Measurements from ENCODE around the gene RNU7-1.
"Not testable (repeated sequence)": the region's sequence is repeated elsewhere in the genome, so short reads cannot be mapped to it uniquely, and the experiment has no call there.

RNU7-1 gene

DNA sequence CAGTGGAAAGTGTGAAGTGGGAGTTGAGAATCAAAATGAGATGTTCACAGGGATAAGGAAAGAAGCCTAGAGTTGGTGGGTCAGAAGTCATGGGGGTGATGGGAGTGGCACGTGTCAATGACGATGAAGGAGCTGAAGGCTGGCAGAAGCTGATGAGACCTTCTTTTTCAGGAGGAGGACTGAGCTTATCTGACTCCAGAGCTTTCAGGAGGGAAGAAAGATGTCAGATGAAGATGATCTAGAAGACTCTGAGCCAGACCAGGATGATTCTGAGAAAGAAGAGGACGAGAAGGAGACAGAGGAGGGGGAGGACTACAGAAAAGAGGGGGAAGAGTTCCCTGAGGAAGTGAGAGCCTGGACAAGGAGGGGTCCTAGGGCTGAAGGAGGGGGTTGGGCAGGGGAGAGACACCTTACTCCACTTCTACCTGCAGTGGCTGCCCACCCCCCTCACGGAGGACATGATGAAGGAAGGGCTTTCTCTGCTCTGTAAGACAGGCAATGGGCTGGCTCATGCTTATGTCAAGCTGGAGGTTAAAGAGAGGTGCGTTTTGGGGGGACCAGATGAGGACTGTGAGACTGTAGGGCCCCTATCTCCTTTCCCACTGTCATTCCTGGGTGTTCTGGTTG is 38.1 kb upstream of the RNU7-1 start:
- no peak for DNase-seq (ENCODE audit: low spot score)
- Histone ChIP-seq H3K79me1 (ENCODE audit: low read depth, low read length) (peaks cover 1% of the 10 kb centered on the region), H3K18ac (ENCODE audit: low read length) (peak overlapping the region; percentile 86), H4K91ac (ENCODE audit: low read depth, low read length, poor library complexity) (no peak overlapping the region), H3K4ac (ENCODE audit: low read length) (no peak overlapping the region), H3K9me3 (replicated peaks in 1 of 2; ENCODE audit: control insufficient read depth in 2 of 2, insufficient read depth in 1 of 2, low read depth in 1 of 2, low read length in 2 of 2) (no peaks in the 10 kb centered on the region), H3K27ac (replicated peaks; ENCODE audit: low read length) (peak overlapping the region; percentile 93), H3K4me2 (ENCODE audit: insufficient read depth, low read length, poor library complexity, severe bottlenecking) (peak overlapping the region; percentile 88), H4K8ac (ENCODE audit: low read depth, low read length) (no peak overlapping the region), H2BK120ac (ENCODE audit: low read depth, low read length) (no peak overlapping the region), H3K9ac (ENCODE audit: low read depth, low read length, poor library complexity) (peak overlapping the region; percentile 75), H2BK12ac (ENCODE audit: low read length) (peak overlapping the region; percentile 47), H2AFZ (ENCODE audit: low read length) (peak overlapping the region; percentile 87), H2BK5ac (ENCODE audit: low read length) (peak overlapping the region; percentile 88), H3K36me3 (replicated peaks in 1 of 2; ENCODE audit: control insufficient read depth in 2 of 2, insufficient read depth in 2 of 2, low read length in 2 of 2) (no peaks in the 10 kb centered on the region), H3K27me3 (ENCODE audit: control insufficient read depth in 3 of 3, insufficient read depth in 3 of 3, low read depth in 1 of 3, low read length in 3 of 3) (no peaks in the 10 kb centered on the region), H3K4me1 (ENCODE audit: control insufficient read depth in 2 of 2, insufficient read depth in 1 of 2, low read depth in 1 of 2, low read length in 2 of 2) (peaks cover 10 to 13% of the 10 kb centered on the region in 2 donors), H3K23ac (ENCODE audit: low read depth, low read length, poor library complexity) (peak overlapping the region; percentile 29), H2AK5ac (ENCODE audit: low read depth, low read length) (no peak overlapping the region), H3K14ac (ENCODE audit: low read length) (no peak overlapping the region), H3K4me3 (ENCODE audit: low read length in 2 of 2) (peak overlapping the region; percentile 55 to 72), H2BK15ac (ENCODE audit: low read length) (peak overlapping the region; percentile 71)
- no CpG with 5 or more reads among the region's 5 CpGs for WGBS, 2 donors (ENCODE audit: extremely low coverage in 2 of 2, insufficient read length in 2 of 2, insufficient replicate concordance in 1 of 2)

DNA sequence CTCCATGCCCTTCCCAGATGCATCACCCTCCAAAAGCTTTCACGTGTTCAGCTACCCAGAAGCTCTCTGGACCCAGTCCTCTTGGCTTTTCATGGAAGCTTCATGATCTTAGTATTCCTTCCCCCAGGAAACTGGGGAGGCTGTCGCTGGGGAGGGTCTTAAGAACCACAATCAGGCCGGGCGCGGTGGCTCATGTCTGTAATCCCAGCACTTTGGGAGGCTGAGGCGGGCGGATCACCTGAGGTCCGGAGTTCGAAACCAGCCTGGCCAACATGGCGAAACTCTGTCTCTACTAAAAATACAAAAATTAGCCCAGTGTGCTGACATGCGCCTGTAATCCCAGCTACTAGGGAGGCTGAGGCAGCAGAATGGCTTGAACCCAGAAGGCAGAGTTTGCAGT is 35.5 kb upstream of the RNU7-1 start:
- not testable (repeated sequence) for H3K9ac ChIP-seq (ENCODE audit: low read depth, low read length, poor library complexity); H2BK15ac ChIP-seq (ENCODE audit: low read length); H4K8ac ChIP-seq (ENCODE audit: low read depth, low read length); H3K79me1 ChIP-seq (ENCODE audit: low read depth, low read length); H3K36me3 ChIP-seq (replicated peaks in 1 of 2; ENCODE audit: control insufficient read depth in 2 of 2, insufficient read depth in 2 of 2, low read length in 2 of 2); H3K27me3 ChIP-seq (ENCODE audit: control insufficient read depth in 3 of 3, insufficient read depth in 3 of 3, low read depth in 1 of 3, low read length in 3 of 3); H3K4me3 ChIP-seq (ENCODE audit: low read length in 2 of 2); H3K9me3 ChIP-seq (replicated peaks in 1 of 2; ENCODE audit: control insufficient read depth in 2 of 2, insufficient read depth in 1 of 2, low read depth in 1 of 2, low read length in 2 of 2); H3K4me2 ChIP-seq (ENCODE audit: insufficient read depth, low read length, poor library complexity, severe bottlenecking); H2BK120ac ChIP-seq (ENCODE audit: low read depth, low read length); H2BK12ac ChIP-seq (ENCODE audit: low read length); H2AK5ac ChIP-seq (ENCODE audit: low read depth, low read length); H3K4ac ChIP-seq (ENCODE audit: low read length); H3K18ac ChIP-seq (ENCODE audit: low read length); H3K23ac ChIP-seq (ENCODE audit: low read depth, low read length, poor library complexity); DNase-seq (ENCODE audit: low spot score); H2AFZ ChIP-seq (ENCODE audit: low read length); H3K27ac ChIP-seq (replicated peaks; ENCODE audit: low read length); H3K14ac ChIP-seq (ENCODE audit: low read length); H4K91ac ChIP-seq (ENCODE audit: low read depth, low read length, poor library complexity); H2BK5ac ChIP-seq (ENCODE audit: low read length)
- H3K4me1 ChIP-seq (ENCODE audit: control insufficient read depth in 2 of 2, insufficient read depth in 1 of 2, low read depth in 1 of 2, low read length in 2 of 2) = peaks cover 10 to 18% of the 10 kb centered on the region in 2 donors
- no CpG with 5 or more reads among the region's 11 CpGs for WGBS, 2 donors (ENCODE audit: extremely low coverage in 2 of 2, insufficient read length in 2 of 2, insufficient replicate concordance in 1 of 2)

DNA sequence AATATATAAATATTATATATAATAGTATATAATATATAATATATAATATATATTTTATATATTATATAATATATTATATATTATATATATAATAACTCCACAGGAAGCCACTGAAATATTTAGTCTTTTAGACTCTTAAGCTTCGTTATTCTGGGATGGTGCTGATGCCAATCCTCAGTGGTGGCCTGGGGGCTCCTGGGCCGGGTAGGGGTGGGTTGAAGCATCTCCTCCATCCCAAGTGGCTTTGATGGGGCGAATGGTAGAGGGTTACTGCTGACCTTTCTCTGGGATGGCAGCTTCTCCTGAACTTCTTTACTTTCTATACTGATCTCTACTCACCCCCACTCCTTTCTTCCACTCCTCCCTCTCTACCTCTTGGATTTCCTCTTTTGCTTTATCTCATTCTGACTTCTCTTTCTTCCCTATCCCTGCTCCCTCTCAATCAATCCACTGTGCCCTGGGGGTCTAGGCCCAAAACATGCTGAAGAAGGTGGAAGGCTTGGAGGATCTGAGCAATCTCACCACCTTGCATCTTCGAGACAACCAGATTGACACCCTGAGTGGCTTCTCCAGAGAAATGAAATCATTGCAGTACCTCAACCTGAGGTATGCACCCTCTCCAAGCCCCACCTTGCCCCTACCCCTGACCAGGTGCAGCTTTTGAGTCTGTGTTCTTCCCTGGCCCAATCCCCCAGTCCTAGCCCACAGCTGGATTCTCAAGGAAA is 34.0 kb upstream of the RNU7-1 start:
- Histone ChIP-seq H3K9me3 (replicated peaks in 1 of 2; ENCODE audit: control insufficient read depth in 2 of 2, insufficient read depth in 1 of 2, low read depth in 1 of 2, low read length in 2 of 2) (no peaks in the 10 kb centered on the region), H3K4me2 (ENCODE audit: insufficient read depth, low read length, poor library complexity, severe bottlenecking) (no peak overlapping the region), H2BK120ac (ENCODE audit: low read depth, low read length) (no peak overlapping the region), H4K91ac (ENCODE audit: low read depth, low read length, poor library complexity) (no peak overlapping the region), H3K23ac (ENCODE audit: low read depth, low read length, poor library complexity) (no peak overlapping the region), H3K14ac (ENCODE audit: low read length) (no peak overlapping the region), H3K18ac (ENCODE audit: low read length) (no peak overlapping the region), H2BK12ac (ENCODE audit: low read length) (no peak overlapping the region), H3K36me3 (replicated peaks in 1 of 2; ENCODE audit: control insufficient read depth in 2 of 2, insufficient read depth in 2 of 2, low read length in 2 of 2) (no peaks in the 10 kb centered on the region), H3K9ac (ENCODE audit: low read depth, low read length, poor library complexity) (no peak overlapping the region), H3K27ac (replicated peaks; ENCODE audit: low read length) (no peak overlapping the region), H4K8ac (ENCODE audit: low read depth, low read length) (no peak overlapping the region), H3K4ac (ENCODE audit: low read length) (no peak overlapping the region), H2BK15ac (ENCODE audit: low read length) (no peak overlapping the region), H2AK5ac (ENCODE audit: low read depth, low read length) (no peak overlapping the region), H3K27me3 (ENCODE audit: control insufficient read depth in 3 of 3, insufficient read depth in 3 of 3, low read depth in 1 of 3, low read length in 3 of 3) (peaks cover 0 to 3% (median 0%) of the 10 kb centered on the region in 3 experiments), H2AFZ (ENCODE audit: low read length) (no peak overlapping the region), H2BK5ac (ENCODE audit: low read length) (no peak overlapping the region), H3K4me1 (ENCODE audit: control insufficient read depth in 2 of 2, insufficient read depth in 1 of 2, low read depth in 1 of 2, low read length in 2 of 2) (peaks cover 14 to 21% of the 10 kb centered on the region in 2 donors), H3K4me3 (ENCODE audit: low read length in 2 of 2) (no peak overlapping the region), H3K79me1 (ENCODE audit: low read depth, low read length) (peaks cover 7% of the 10 kb centered on the region)
- DNase-seq (ENCODE audit: low spot score) = no peak
- WGBS, 2 donors (ENCODE audit: extremely low coverage in 2 of 2, insufficient read length in 2 of 2, insufficient replicate concordance in 1 of 2) = no CpG with 5 or more reads among the region's 4 CpGs

DNA sequence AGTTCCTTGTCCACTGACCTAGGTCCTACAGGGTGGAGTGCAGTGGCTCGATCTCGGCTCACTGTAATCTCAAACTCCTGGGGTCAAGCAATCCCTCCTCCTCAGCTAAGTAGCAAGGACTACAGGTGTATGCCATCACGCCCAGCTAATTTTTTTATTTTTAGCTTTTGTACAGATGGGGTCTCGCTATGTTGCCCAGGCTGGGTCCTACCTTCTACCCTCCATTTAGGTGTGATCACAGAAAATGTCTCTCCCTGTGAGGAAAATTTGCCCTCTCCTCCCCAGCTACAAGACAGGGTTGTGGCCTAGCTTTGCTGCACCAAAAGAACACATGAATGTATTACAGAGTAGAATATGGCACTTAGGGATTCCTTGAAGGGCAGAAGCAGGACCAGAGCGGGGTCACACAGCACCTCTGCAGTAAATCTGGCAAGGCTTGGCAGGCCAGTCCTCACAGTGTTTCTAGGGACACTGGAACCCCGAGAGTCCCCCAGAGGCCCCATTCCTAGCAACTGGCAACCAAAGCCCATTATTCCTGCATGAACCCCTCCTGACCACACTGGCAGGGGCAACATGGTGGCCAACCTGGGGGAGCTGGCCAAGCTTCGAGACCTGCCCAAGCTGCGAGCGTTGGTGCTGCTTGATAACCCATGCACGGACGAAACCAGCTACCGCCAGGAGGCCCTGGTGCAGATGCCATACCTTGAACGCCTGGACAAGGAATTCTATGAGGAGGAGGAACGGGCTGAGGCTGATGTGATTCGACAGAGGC is 31.3 kb upstream of the RNU7-1 start:
- H3K27ac ChIP-seq (replicated peaks; ENCODE audit: low read length) = no peak overlapping the region
- peak overlapping the region; percentile 20 for H3K23ac ChIP-seq (ENCODE audit: low read depth, low read length, poor library complexity)
- H2AFZ ChIP-seq (ENCODE audit: low read length) = no peak overlapping the region
- no peak overlapping the region for H3K4me2 ChIP-seq (ENCODE audit: insufficient read depth, low read length, poor library complexity, severe bottlenecking)
- no peak overlapping the region for H3K4me3 ChIP-seq (ENCODE audit: low read length in 2 of 2)
- no CpG with 5 or more reads among the region's 15 CpGs for WGBS, 2 donors (ENCODE audit: extremely low coverage in 2 of 2, insufficient read length in 2 of 2, insufficient replicate concordance in 1 of 2)
- H2BK12ac ChIP-seq (ENCODE audit: low read length) = no peak overlapping the region
- peak overlapping the region; percentile 43 for H2BK15ac ChIP-seq (ENCODE audit: low read length)
- peaks cover 10 to 18% of the 10 kb centered on the region in 2 donors for H3K4me1 ChIP-seq (ENCODE audit: control insufficient read depth in 2 of 2, insufficient read depth in 1 of 2, low read depth in 1 of 2, low read length in 2 of 2)
- H3K9me3 ChIP-seq (replicated peaks in 1 of 2; ENCODE audit: control insufficient read depth in 2 of 2, insufficient read depth in 1 of 2, low read depth in 1 of 2, low read length in 2 of 2) = no peaks in the 10 kb centered on the region
- H3K79me1 ChIP-seq (ENCODE audit: low read depth, low read length) = peaks cover 13% of the 10 kb centered on the region
- H2AK5ac ChIP-seq (ENCODE audit: low read depth, low read length) = peak overlapping the region; percentile 49
- H3K9ac ChIP-seq (ENCODE audit: low read depth, low read length, poor library complexity) = no peak overlapping the region
- no peak overlapping the region for H3K18ac ChIP-seq (ENCODE audit: low read length)
- H4K91ac ChIP-seq (ENCODE audit: low read depth, low read length, poor library complexity) = no peak overlapping the region
- H3K27me3 ChIP-seq (ENCODE audit: control insufficient read depth in 3 of 3, insufficient read depth in 3 of 3, low read depth in 1 of 3, low read length in 3 of 3) = peaks cover 0 to 3% (median 0%) of the 10 kb centered on the region in 3 experiments
- DNase-seq (ENCODE audit: low spot score) = no peak
- no peak overlapping the region for H4K8ac ChIP-seq (ENCODE audit: low read depth, low read length)
- H2BK120ac ChIP-seq (ENCODE audit: low read depth, low read length) = no peak overlapping the region
- no peak overlapping the region for H3K4ac ChIP-seq (ENCODE audit: low read length)
- peaks cover under 1 to 12% of the 10 kb centered on the region in 2 donors for H3K36me3 ChIP-seq (replicated peaks in 1 of 2; ENCODE audit: control insufficient read depth in 2 of 2, insufficient read depth in 2 of 2, low read length in 2 of 2)
- H3K14ac ChIP-seq (ENCODE audit: low read length) = no peak overlapping the region
- H2BK5ac ChIP-seq (ENCODE audit: low read length) = no peak overlapping the region

All from neuronal stem cell (in vitro differentiated cells).